ENCODE results near the gene MAEL.

Gene MAEL

DNA sequence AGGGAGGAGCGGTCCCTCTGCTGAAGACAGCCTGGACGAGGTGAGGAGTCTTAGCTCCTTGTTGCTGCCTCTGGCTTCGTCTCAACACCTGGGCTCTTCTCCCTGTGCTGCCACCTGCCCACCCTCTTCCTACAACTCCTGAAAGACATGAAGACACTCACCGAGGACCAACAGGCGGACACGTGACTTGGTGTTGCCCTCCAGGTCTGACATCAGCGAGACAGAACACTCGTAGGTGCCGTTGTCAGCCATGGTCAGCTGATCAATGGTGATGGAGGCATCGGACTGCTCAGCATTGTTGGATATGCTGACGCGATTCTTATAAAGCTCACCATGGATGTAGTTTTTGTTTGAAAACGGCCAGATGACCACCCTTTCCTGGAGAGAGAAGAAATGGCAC is 79.7 kb downstream of the MAEL start:
- TF ChIP-seq, protein P1, sequence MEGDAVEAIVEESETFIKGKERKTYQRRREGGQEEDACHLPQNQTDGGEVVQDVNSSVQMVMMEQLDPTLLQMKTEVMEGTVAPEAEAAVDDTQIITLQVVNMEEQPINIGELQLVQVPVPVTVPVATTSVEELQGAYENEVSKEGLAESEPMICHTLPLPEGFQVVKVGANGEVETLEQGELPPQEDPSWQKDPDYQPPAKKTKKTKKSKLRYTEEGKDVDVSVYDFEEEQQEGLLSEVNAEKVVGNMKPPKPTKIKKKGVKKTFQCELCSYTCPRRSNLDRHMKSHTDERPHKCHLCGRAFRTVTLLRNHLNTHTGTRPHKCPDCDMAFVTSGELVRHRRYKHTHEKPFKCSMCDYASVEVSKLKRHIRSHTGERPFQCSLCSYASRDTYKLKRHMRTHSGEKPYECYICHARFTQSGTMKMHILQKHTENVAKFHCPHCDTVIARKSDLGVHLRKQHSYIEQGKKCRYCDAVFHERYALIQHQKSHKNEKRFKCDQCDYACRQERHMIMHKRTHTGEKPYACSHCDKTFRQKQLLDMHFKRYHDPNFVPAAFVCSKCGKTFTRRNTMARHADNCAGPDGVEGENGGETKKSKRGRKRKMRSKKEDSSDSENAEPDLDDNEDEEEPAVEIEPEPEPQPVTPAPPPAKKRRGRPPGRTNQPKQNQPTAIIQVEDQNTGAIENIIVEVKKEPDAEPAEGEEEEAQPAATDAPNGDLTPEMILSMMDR (IDR thresholded peaks at IDR 0.05; ENCODE audit: low read depth, low read length, missing control alignments) = no peak
- H3K4me3 ChIP-seq (ENCODE audit: low read depth, low read length) = no peak overlapping the region
- in situ Hi-C loops (cut with HindIII; ENCODE audit: low sequenced_read_pairs) = loop anchor here (25.0 kb wide), 1 partner anchor 344 kb away; no protein-coding TSS in a partner anchor
- DNase-seq (ENCODE audit: low read depth) = no peak

DNA sequence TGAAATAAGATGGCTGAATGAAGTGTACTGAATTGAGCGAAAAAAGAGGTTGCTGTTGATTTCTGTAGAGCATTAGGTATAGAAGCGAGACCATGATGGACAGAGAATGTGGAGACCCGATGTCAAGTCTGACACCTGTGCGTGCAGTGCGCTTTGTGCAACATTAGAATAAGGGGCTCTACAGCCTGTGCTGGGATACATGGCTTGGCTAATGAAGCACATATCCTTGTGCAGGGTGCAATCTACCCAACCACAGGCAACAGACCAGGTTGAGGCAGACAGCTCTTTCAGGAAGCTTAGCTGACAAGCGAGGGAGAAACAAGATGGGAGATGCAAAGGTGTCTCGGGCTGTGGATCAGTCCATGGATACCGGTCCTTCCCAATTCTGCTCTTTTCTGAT is 82.2 kb downstream of the MAEL start:
- in situ Hi-C loops (cut with HindIII; ENCODE audit: low sequenced_read_pairs) = loop anchor here (25.0 kb wide), 1 partner anchor 341 kb away; no protein-coding TSS in a partner anchor
- H3K4me3 ChIP-seq (ENCODE audit: low read depth, low read length) = no peak overlapping the region
- TF ChIP-seq, protein P1 (IDR thresholded peaks at IDR 0.05; ENCODE audit: low read depth, low read length, missing control alignments) = no peak
- no peak for DNase-seq (ENCODE audit: low read depth)

Measured in astrocyte of the cerebellum (primary cell).